Activated CD4-positive, CD25-positive, alpha-beta regulatory T cell treated with anti-CD3 and anti-CD28 coated beads, Interleukin-2, amount 50 U/mL, for 72 hours (primary cell): ENCODE data around the gene TLE2.
"Not testable (repeated sequence)": the region's sequence is repeated elsewhere in the genome, so short reads cannot be mapped to it uniquely, and the experiment has no call there.

Experiments
- DNase-seq: peaks from one replicate; pipeline ENCODE4 v3.0.0; 2021

The TLE2 gene

DNA sequence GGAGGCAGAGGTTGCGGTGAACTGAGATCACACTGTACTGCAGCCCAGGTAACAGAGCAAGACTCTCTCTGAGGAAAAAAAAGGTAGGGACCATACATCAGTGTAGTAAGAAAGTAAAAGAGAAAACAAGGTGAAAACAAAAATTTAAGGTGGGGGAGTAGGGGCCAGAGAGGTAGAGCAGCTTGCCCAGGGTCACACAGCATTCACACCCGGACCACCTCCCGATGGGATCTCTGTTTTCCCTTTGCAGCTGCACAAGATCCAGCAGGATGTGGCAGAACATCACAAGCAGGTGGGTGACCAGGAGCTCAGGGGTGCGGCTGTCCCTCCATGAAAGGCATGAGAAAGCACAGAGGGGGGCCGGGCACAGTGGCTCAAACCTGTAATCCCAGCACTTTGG, 47.2 kb downstream of the TLE2 start:
- no peak for DNase-seq

DNA sequence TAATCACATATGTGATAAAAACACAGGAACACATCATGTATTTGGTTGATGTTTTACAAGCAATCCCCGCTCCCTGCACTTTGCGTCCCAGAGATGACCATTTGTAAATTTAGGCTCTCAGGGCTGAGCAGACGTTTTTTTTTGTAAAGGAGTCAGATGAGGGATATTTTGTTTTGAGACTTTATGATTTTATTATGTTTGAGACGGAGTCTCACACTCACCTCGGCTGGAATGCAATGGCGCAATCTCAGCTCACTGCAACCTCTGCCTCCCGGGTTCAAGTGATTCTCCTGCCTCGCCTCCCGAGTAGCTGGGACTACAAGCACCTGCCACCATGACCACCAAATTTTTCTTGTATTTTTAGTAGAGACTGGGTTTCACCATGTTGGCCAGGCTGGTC, 50.3 kb downstream of the TLE2 start:
- no peak for DNase-seq

DNA sequence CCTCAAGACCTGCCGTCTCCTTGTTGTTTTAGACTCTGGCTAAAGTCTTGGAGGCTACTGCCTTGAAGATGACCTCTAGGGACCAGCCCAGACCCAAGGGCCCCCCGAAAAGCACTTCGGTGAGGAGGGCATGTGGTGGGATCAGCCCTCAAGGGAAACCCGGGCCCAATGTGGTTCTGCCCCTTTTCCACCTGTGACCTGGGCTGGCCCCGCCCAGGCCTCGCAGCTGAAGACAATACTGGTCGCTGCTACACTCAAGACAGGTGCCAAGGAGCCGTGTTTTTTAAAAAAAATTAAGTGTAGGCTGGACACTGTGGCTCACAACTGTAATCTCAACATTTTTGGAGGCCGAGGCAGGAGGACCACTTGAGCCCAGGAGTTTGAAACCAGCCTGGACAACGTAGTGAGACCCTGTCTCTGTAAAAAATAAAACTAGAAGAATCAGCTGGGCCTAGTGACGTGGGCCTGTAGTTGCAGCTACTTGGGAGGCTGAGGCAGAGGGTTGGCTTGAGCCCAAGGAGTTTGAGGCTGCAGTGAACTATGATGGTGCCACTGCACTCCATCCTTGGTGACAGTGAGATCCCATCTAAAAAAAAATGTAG, 50.8 kb downstream of the TLE2 start:
- no peak for DNase-seq

GRCh38 chr19:2977746-2978138, 51.3 kb downstream of the TLE2 start:
- no peak for DNase-seq

DNA sequence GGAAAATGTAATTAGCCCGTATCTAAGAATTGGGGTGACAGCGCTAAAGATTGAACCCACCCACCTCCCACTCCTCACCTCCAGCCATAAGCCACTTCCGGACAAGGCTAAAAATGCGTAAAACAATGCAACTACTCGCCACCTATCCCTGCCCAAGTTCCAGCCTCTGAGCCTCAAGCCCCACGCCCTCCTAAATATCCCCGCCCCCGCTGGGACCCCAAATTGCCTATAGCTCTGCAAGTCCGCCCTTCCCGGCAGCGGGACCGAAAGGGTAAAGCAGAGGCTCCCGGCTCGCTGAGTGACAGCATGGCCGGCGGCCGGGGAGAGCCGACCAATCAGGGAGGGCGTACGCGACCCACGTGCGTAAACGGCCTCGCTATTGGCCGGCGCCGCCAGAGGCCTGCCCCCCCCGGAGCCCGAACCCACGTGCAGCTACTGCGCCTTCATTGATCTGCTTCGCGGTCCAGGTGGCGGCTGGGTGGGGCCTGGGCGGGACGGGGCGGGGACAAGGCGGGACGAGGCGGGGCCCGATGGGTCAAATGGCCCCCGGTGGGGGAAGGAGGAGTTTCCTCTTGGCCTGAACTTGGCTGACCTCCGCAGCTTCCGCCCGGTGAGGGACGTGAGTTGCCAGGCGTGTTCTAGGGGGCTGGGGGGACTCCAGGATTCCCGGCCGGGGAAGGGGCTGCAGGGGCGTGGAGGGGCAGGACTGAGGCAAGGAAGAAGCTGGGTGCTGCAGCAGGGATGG, 51.9 kb downstream of the TLE2 start, which contains the start of gene TLE6:
Gene TLE6 (plus strand): TSS at position 564 of the 745 bp plus-strand sequence. CDS start 670 bp downstream, outside the sequence.
- peak; percentile 94 for DNase-seq

GRCh38 chr19:2976609-2977000, 52.5 kb downstream of the TLE2 start:
- no peak for DNase-seq

- DNase-seq: no peak
Measured at GRCh38 chr19:2974342-2975041, 54.6 kb downstream of the TLE2 start.

DNA sequence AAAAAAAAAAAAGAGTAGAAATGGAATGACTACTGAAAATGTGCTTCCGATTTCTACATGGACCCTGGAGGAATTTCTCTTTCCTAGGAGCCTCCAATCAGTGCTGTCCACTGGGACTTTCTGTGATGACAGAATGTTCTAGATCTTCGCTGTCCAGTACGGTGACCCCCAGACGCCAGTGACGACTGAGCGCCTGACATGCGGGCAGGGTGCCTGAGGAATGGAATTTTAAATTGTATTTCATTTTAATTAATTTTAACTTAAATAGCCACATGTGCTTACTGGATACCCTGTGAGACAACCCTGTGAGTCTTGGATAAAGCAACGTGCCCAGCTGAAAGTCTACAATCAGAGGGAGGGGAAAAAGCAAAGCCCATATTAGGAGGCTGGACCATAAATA, 55.9 kb downstream of the TLE2 start:
- DNase-seq: no peak

DNA sequence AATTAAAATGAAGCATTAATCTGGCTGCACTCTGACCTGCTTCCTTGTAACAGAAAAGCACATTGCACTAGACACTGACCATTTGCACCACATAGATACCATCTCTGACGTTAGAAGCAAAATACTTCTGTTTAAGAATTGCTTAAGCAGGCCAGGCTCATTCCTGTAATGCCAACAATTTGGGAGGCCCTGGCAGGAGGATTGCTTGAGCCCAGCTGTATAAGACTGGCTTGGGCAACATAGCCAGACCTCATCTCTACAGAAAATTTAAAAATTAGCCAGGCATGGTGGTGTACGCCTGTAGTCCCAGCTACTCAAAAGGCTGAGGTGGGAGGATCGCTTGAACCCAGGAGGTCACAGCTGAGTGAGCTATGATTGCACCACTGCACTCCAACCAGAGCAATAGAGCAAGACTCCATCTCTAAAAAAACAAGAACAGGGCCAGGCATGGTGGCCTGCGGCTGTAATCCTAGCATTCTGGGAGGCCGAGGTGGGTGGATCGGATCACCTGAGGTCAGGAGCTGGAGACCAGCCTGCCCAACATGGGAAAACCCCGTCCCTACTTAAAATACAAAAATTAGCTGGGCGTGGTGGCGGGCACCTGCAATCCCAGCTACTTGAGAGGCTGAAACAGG, 58.8 kb downstream of the TLE2 start:
- no peak for DNase-seq

- DNase-seq: no peak
Measured at GRCh38 chr19:2969104-2969504, 60.0 kb downstream of the TLE2 start.

DNA sequence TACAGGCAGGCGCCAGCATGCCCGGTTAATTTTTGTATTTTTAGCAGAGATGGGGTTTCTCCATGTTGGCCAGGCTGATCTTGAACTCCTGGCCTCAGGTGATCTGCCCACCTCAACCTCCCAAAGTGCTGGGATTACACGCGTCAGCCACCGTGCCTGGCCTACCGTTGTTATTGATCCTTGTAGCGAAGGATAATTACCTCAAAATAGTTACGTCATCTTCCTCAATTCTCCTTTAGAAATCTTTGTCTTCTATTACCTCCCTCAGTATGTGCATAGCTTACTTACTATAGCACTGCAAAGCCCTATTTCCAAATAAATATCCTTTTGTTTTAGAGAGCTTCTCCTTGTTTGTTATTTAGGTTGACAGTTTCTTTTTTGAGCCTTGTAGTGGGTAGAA, 61.1 kb downstream of the TLE2 start:
- DNase-seq: no peak

GRCh38 chr19:2964874-2965273, 64.2 kb downstream of the TLE2 start:
- no peak for DNase-seq

- not testable (repeated sequence) for DNase-seq
Measured at GRCh38 chr19:2963631-2964030, 65.4 kb downstream of the TLE2 start.

- no peak for DNase-seq
Measured at GRCh38 chr19:2963122-2963521, 66.0 kb downstream of the TLE2 start.

DNA sequence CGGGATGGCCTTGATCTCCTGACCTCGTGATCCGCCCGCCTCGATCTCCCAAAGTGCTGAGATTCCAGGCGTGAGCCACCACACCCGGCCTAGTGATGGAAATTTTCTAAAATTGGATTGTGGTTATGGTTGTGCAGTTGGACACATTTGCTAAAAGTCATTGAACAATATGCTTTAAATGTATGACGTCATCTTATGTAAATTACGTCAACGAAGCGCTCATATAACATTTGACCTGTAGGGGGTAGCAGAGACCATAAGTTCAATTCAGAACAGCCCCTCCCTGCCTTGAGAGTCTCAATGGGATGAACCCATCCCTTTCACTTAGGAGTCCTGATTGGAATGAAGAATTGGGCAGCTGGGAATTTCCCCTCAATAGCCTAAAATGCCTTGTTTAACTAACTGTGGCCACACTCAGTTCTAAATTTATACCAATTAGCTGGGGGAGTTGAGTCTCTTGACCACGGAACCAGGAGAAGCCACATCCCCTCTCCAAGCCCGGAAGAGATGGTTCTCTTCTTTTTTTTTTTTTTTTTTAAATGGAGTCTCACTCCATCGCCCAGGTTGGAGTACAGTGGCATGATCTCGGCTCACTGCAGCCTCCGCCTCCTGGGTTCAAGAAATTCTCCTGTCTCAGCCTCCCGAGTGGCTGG, 66.9 kb downstream of the TLE2 start:
- DNase-seq: no peak

DNA sequence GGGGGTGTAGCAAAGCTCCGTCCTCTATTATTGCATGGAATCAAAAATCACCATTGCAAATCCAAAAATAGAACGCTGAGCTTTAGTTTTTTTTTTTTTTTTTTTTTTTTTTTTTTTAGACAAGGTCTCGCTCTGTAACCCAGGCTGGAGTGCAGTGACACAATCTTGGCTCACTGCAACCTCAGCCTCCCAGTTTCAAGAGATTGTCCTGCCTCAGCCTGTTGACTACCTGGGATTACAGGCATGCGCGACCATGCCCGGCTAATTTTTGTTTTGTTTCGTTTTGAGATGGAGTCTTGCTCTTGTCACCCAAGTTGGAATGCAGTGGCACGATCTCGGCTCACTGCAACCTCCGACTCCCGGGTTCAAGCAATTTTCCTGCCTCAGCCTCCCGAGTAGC, 69.0 kb downstream of the TLE2 start:
- DNase-seq: no peak

DNA sequence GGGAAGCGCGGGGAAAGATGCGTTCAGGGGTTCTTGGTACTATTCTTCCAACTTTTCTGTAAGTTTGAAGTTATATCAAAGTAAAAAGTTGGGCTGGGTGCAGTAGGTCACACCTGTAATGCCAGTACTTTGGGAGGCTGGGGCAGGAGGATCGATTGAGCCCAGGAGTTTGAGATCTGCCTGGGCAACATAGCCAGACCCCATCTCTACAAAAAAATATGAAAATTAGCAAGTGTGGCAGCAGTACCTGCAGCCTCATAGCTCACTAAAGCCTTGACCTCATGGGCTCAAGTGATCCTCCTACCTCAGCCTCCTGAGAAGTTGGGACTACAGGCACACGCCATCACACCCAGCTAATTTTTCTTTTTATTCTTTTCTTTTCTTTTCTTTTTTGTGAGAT, 71.9 kb downstream of the TLE2 start:
- DNase-seq: no peak

GRCh38 chr19:2952953-2953481, 76.1 kb downstream of the TLE2 start:
- no peak for DNase-seq

DNA sequence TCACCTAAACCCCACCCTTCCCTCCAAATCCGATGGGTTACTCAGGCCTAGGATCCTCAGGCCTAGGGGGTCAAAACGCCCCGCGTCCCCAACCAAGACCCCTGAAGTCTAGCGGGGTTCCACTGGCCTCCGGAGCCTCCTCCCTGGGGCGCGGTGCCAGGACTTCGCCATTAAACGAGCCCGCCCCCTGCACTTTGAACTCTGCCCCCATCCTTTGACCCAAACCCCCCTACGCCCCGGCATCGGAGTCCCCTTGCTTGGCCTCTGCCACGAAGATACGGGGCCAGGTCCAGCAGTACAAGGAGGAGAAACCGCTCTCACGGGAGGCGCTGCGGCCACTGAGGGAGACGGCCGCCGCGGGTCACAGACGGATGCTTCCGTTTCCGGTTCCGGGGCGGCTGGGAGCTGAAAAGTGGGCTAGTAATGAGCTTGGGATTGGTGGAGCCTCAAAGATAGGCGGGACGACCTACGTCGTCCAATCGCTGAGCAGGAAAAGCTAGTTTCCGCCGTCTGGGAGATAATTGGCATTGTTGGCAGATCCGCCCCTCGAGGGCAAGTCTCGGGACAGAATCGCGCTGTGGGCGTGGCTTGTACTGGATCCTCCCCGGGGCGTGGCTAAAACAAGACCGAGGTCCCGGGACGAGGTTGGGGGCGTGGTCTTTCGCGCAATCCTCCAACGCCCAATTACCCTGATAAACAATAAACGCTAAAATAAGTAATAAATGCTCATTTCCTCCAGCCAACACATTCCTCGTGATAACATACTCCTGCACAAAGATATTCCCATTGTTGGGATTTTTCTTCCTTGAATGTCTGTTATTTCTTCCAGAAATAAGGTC, 78.6 kb downstream of the TLE2 start:
- DNase-seq: peak; percentile 100

GRCh38 chr19:2949939-2950285, 79.2 kb downstream of the TLE2 start:
- DNase-seq: no peak
